Mesothelial cell of epicardium (in vitro differentiated cells): ENCODE results near the gene KPNA3. TPM values are rescaled to one million over a fixed set of nuclear protein-coding genes. Genes with fewer than 3 reads are reported as not detected.
"Not testable (repeated sequence)": the region's sequence is repeated elsewhere in the genome, so short reads cannot be mapped to it uniquely, and the experiment has no call there.

Source experiments
- DNase-seq, 2 experiments: peaks; one replicate each; pipeline ENCODE4 v3.0.0; 2021; ENCODE audit warnings: low spot score in 2 of 2; ENCODE audit not compliant: unreplicated experiment in 2 of 2
- H3K27ac Mint-ChIP-seq: 2 replicates; pipeline ENCODE4 v1.8.0; 2021; ENCODE audit warnings: mixed read lengths
- H3K27me3 Mint-ChIP-seq: 2 replicates; pipeline ENCODE4 v1.8.0; 2021; ENCODE audit warnings: low read depth, mixed read lengths
- H3K36me3 Mint-ChIP-seq: 2 replicates; pipeline ENCODE4 v1.8.0; 2021; ENCODE audit warnings: mixed read lengths
- H3K4me1 Mint-ChIP-seq: 2 replicates; pipeline ENCODE4 v1.8.0; 2021; ENCODE audit warnings: mixed read lengths
- H3K4me3 Mint-ChIP-seq: 2 replicates; pipeline ENCODE4 v1.8.0; 2021; ENCODE audit warnings: mild to moderate bottlenecking, moderate library complexity, mixed read lengths
- H3K9me3 Mint-ChIP-seq: 2 replicates; pipeline ENCODE4 v1.8.0; 2021; ENCODE audit warnings: mixed read lengths
- CTCF ChIP-seq: fragments of 200-600 bp; sonication (generic); IDR thresholded peaks from one replicate; pipeline ENCODE4 v1.5.0; 2021; ENCODE audit warnings: antibody characterized with exemption; ENCODE audit not compliant: unreplicated experiment
- total RNA-seq: library from RNA; stranded (reverse); gene quantifications from 3 replicates; pipeline ENCODE4 v1.2.1, GENCODE V29; 2021

Gene KPNA3
- total RNA-seq, 1 donor from 2014 or later, result 36.4 TPM

- H3K4me3 Mint-ChIP-seq, result no peak overlapping the region
- H3K27me3 Mint-ChIP-seq, result peaks cover 26% of the 10 kb centered on the region
- H3K9me3 Mint-ChIP-seq, result no peaks in the 10 kb centered on the region
Observed at GRCh38 chr13:49812812-49813211, 20.3 kb upstream of the KPNA3 start.

GRCh38 chr13:49811527-49811908 lies 19.0 kb upstream of the KPNA3 start:
- Mint-ChIP-seq H3K27me3 (peaks cover 17% of the 10 kb centered on the region), H3K36me3 (no peaks in the 10 kb centered on the region), H3K9me3 (no peaks in the 10 kb centered on the region)

More at GRCh38 chr13:49812812-49813211, 20.3 kb upstream of the KPNA3 start:
- H3K4me1 Mint-ChIP-seq, result peaks cover 9% of the 10 kb centered on the region
- TF ChIP-seq CTCF, result no peak
- no peak for DNase-seq
- no peak overlapping the region for H3K27ac Mint-ChIP-seq
- no peaks in the 10 kb centered on the region for H3K36me3 Mint-ChIP-seq

GRCh38 chr13:49810567-49811526 lies 18.4 kb upstream of the KPNA3 start:
- peaks cover 20% of the 10 kb centered on the region for H3K27me3 Mint-ChIP-seq
- H3K27ac Mint-ChIP-seq, result peak overlapping the region; percentile 62
- TF ChIP-seq CTCF, result no peak
- no peak for DNase-seq
- H3K36me3 Mint-ChIP-seq, result no peaks in the 10 kb centered on the region
- no peaks in the 10 kb centered on the region for H3K9me3 Mint-ChIP-seq
- peaks cover 9% of the 10 kb centered on the region for H3K4me1 Mint-ChIP-seq
- no peak overlapping the region for H3K4me3 Mint-ChIP-seq

More at GRCh38 chr13:49811527-49811908, 19.0 kb upstream of the KPNA3 start:
- DNase-seq, result no peak
- no peak overlapping the region for H3K4me3 Mint-ChIP-seq
- H3K27ac Mint-ChIP-seq, result no peak overlapping the region
- no peak for TF ChIP-seq CTCF
- peaks cover 9% of the 10 kb centered on the region for H3K4me1 Mint-ChIP-seq

- Mint-ChIP-seq H3K4me3 (no peak overlapping the region), H3K9me3 (no peaks in the 10 kb centered on the region), H3K4me1 (peaks cover 9% of the 10 kb centered on the region), H3K36me3 (no peaks in the 10 kb centered on the region), H3K27ac (no peak overlapping the region), H3K27me3 (peaks cover 12% of the 10 kb centered on the region)
- TF ChIP-seq CTCF, result no peak
- DNase-seq, result no peak
Observed at GRCh38 chr13:49807681-49808080, 15.2 kb upstream of the KPNA3 start.

- Mint-ChIP-seq H3K27ac (no peak overlapping the region), H3K36me3 (no peaks in the 10 kb centered on the region), H3K27me3 (peaks cover 12% of the 10 kb centered on the region), H3K4me1 (peaks cover 6% of the 10 kb centered on the region), H3K4me3 (no peak overlapping the region), H3K9me3 (no peaks in the 10 kb centered on the region)
- no peak for TF ChIP-seq CTCF
- no peak for DNase-seq
Observed at GRCh38 chr13:49806126-49806536, 13.6 kb upstream of the KPNA3 start.

GRCh38 chr13:49803047-49803446 lies 10.6 kb upstream of the KPNA3 start:
- H3K36me3 Mint-ChIP-seq, H3K27me3 Mint-ChIP-seq, H3K4me1 Mint-ChIP-seq, H3K9me3 Mint-ChIP-seq, H3K27ac Mint-ChIP-seq, DNase-seq, H3K4me3 Mint-ChIP-seq: not testable (repeated sequence)
